HG03095 (cell line): ENCODE measurements around the gene TEX36.
"Not testable (repeated sequence)": the region's sequence is repeated elsewhere in the genome, so short reads cannot be mapped to it uniquely, and the experiment has no call there.

Experiments
- ATAC-seq: cut with Tn5 transposase; IDR thresholded peaks from one replicate; pipeline ENCODE4 v1.9.1; 2021; ENCODE audit warnings: moderate library complexity; ENCODE audit not compliant: unreplicated experiment

Gene TEX36, protein sequence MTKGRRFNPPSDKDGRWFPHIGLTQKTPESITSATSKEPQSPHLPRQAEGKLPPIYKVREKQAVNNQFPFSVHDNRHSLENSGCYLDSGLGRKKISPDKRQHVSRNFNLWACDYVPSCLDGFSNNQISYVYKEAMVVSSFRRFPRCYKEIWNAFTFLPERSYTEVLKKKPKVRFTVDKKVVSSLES

DNA sequence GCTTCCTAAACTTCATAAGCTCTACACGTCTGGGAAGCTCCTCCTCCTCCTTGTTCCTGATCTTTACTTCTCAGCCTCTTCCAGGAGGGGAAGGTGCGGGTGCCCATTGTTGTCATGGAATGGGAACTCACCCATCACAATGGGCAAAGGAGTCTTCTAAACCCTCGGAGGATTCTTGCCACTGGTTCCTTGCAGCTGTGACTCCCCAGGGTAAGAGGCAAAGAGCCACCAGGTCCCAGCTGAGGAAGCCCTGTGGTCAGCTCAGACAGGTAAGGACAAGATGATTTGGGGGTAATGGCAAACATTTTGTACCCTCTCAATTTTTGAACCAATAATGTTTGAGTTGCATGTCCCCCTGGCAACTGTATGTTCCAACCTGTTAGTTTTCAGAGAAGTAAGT lies at the start of gene TEX36:
TSS of gene TEX36 (minus strand) at position 101 of the 400 bp plus-strand sequence. CDS start 174 bp downstream, outside the sequence.
- ATAC-seq: no peak

DNA sequence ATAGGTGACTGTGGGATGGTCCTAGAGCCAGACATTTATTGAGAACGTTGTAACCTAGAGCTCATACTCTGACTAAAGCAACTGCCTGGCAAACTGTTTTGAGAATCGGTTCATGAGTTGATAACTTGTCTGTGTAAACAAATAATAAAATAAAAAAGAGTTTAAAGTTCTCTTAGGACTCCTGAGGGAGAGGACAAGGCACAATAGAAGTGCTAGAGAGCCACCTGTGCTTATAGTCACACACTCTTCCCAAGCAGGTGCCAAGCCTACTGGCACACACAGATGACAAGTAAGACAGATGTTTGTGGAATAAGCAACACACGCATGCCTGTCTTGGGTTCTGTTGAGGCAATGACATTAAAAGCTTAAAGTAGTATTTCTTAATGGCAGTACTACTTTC lies 44.5 kb upstream of the TEX36 start:
- ATAC-seq: no peak

DNA sequence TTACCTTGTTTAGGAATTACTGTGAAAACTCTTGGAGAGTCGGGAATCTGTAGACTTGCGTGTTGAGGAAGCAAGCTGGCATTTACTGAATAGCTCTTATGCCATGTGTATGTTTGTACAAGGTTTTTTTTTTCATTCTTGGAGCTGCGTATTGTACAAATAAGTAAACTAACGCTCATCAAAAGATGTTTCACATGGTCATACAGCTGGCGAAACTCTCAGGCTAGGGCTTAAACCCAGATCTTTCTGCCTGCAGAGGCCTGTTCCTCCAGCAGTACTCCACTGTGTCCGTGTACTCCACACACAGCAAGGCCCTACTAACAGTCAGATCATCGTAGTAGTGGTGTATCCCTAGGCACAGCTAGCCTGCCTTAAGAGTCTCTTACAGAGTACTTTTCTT lies 44.0 kb upstream of the TEX36 start:
- ATAC-seq: no peak

DNA sequence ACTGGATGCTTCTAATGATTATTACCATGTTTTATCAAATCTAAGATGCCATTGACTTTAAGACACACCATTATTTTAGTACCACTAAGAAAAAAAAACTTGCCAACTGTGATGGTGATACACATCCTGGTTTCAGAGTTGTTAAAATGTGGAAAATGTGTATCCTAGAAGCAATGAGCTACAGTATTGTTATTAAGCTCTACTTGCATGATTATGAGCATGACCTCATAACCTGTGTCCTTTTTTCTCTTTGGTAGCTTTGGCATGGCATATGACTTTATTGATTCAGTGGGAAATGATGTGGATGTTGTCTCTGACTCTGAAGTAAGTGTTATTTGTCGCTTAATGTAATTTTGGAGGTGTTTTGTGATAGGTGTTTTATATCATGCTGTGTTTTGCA lies 39.8 kb upstream of the TEX36 start:
- ATAC-seq: no peak

DNA sequence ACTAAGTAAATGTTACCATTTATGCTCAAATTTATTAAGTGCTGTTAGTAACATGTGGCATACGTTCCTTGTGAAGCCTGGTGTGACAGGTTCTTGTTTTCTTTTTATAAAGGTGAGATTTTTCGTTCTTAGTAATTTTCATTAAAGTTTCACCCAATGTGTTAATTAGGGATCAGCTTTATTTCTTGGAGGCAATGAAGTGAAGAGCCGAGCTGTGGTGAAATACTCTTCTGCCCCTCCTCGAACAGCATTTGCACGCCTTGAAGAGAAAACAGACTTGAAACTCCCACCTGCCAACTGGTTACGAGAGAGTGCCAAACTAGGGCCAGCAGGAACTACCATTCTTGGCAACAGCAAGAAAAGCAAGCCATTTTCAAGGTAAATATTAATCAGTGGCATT lies 38.1 kb upstream of the TEX36 start:
- ATAC-seq: no peak

DNA sequence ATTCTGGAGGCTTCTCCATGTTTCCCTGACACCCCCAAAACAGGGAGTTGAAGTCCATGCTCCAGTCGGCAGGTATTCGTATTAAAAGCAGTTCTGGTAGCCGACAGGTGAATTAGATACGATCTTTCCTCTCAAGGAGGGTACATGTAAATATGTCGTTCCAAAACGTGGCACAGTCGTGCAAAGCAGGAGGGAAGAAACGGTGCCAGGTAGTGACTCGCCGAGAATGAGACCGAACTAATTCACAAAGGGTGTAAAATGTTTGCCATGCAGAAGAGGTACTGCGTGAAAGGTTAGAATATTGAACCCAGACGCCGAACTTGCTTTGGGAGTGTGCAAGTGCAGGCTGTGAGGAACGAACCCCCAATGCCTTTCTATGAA lies 37.0 kb upstream of the TEX36 start:
- no peak for ATAC-seq

DNA sequence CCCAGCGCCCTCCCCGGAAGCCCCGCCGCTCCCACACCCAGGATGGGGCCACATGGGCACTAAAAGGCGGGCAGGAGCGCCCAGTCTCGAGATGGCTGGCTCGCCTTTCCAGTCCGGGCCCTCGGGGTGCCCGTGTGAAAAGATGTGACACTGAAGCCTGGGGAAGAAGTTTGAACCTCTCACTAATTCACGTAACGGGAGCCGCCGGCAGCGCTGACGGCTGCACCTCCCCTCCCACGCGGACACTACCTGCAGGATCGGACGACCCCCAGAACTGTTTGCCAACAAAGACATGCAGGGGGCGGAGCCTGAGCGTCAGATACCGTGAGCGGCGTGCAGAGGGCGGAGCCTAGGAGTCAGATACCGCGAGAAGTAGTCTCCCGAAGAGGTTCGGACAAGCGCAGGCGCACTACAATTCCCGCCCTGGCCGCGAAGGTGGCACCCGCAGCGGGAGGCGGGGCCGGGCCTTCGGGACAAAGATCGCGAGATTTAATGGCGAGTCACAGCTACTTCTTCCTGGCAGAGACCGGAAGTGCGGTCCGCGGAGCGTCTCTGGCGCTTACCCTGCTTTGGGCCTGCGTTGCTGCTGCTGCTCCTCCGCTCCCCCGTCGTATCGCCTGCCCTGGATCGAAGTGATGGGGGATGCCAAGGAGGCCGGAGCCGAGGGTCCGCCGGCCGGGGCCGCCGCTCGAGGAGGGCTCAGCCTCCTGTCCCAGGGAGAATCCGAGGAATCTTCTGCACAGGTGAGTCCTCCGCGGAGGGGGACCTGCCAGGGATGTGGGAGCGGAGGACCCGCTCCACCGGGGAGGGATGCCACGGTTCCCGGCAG lies 36.4 kb upstream of the TEX36 start, which contains the start of gene EDRF1:
TSS of gene EDRF1 (plus strand) at position 537 of the 829 bp plus-strand sequence. CDS start at position 636, 99 bp downstream.
- peak; percentile 93 for ATAC-seq

DNA sequence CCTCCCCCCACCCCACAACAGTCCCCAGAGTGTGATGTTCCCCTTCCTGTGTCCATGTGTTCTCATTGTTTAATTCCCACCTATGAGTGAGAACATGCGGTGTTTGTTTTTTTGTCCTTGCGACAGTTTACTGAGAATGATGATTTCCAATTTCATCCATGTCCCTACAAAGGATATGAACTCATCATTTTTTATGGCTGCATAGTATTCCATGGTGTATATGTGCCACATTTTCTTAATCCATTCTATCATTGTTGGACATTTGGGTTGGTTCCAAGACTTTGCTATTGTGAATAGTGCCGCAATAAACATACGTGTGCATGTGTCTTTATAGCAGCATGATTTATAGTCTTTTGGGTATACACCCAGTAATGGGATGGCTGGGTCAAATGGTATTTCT lies 31.8 kb upstream of the TEX36 start:
- ATAC-seq: not testable (repeated sequence)

DNA sequence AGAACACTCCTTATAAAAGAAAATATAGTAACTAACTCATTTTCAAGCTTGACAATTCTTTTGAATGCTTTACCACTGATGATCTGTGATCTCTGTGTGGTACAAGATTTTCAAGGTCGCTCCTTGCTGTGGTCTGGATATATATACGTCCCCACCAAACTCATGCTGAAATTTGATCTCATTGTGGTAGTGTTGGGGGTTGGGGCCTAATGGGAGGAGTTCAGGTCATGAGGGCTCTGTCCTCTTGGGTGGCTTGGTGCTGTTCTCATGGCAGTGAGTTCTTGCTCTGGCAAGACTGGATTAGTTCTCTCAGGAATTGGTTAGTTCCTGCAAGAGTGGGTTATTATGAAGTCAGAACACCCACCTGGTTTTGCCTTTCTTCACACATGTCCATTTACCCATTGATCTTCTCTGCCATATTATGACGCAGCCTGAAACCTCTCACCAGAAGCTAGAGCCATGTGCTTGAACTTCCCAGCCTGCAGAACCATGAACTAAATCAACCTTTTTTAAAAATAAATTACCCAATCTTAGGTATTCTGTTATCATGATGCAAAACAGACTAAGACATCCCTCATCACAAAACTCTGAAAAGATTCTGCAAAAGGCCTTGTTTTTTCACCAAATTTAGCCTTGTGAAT lies 28.3 kb upstream of the TEX36 start:
- no peak for ATAC-seq

DNA sequence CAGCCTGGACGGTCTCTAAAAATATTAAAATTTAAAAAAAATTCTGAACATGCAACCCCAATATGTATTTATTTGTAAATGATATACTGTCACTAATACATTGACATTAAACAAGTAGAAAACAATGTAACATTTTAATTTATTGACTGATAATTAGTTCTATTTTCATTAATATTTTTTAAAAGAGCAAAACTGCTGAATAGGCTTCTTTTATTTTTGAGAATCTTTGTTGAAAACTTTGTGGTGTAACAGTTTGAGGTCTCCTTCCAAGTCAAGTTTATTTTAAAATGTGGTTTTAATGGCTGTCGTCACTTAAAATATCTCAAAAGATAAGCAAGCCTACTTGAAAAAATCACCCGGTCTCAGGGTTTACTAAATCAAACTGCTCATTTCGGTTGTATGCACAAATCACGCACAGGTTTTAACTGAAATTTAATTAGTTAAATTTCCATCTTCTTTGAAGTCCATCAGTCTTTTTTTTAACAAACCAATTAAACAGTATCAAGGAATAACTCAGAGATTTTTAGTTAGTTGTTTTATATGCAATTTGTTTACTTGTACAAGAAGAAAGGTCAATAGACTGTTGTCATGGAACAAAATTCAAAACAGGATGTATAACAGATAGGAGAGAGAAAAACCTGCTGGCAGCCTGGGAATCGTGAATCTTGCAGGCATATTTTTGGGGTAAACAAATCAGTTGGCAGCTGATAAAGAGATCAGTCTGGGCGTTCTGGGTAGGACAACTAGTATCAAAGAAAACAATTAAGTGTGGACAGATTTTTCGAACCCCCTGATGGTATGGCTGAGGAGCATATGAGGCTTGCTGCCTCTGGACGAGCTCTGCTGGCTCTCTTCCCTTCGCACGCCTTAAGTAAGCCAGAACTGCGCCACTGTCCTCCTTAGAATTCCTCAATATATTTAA lies 26.9 kb upstream of the TEX36 start:
- no peak for ATAC-seq

DNA sequence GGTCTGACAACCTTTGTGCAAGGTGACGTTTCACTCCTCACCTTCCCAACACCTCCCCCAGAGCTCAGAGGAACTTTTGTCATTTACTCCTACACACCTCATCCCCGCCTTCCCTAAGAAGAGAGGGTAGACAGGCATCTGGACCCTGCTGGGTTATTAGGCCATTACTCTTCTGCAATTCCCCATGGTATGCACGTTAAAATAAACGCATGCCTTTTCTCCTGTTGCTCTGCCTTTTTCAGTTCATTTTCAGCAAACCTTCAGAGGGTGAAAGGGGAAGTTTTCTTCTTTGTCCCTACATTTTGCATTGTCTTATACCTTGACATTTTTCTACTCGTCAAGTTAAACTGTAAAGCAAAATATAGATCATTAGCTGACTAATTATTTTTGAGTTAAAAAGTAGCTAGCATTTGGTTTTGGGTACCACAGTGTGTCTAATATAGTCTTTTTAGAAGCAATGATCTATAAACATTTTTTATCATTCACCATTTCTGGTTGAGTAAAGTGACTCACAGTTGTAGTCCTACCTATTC lies 26.1 kb upstream of the TEX36 start:
- ATAC-seq: no peak

DNA sequence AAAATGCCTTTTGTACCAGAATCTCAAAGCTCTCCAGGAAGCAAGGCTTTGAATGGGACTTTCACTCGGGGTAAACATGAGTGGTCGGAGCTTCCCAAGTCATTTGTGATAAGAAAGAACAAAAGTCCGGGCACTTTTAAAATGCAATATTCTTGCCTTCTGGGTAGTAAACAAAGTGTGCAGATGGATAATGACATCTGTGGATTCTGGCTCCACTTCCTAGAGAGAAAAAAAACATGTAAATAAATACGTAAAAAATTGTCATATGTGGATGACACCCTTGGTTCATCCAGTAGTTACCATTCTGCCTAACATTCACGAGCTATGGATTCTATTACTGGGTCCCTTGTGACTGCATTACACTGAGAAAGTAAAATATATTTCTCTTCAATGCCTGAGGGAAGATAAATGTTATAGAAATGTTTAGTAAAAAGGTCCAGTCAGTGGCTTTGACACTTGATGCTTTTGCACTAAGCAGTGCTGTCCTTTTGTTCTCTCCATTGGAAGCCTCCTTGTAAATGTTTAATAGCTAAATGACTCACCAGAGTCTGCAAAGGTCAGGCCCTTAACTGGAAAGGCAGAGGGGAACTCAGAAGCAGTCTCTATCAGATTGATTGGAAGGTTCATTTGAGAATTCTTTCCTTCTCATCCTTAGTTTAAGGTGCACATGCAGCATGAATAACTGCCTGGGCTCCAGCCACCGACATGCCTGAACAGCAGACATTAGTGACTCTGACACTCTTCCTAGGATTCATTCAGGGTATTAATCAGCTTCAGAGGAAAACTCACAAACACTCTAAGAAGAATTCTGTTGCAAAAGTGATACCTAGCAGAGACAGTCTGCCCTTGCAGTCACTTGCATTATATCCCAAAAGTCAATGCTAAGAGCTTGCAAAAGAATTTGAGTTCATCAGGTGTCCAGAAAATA lies 24.8 kb upstream of the TEX36 start:
- peak; percentile 58 for ATAC-seq

DNA sequence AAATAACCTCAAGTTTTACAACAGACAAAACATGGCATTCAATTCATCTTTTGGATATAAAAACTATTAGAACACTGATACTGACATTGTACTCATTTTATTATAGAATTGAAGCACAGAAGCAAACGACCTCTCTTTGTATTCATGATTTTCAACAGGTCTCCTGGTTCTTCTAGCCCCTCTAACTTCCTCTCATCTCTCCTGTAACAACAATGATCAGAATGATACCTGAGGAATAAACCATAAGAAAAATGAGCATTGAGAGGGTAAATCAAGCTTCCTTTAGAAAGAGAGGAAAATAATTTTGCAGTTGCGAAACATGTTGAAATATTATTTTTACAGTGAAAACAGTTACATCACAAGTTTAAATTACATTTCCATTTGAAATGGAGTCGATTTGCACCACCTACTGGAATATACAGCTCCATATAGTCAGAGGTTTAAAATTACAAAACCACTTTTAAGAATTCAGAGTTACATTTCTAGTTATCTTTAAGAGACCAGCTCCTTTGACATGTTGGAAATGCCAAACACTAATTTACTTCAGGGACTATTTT lies 17.5 kb upstream of the TEX36 start:
- no peak for ATAC-seq

DNA sequence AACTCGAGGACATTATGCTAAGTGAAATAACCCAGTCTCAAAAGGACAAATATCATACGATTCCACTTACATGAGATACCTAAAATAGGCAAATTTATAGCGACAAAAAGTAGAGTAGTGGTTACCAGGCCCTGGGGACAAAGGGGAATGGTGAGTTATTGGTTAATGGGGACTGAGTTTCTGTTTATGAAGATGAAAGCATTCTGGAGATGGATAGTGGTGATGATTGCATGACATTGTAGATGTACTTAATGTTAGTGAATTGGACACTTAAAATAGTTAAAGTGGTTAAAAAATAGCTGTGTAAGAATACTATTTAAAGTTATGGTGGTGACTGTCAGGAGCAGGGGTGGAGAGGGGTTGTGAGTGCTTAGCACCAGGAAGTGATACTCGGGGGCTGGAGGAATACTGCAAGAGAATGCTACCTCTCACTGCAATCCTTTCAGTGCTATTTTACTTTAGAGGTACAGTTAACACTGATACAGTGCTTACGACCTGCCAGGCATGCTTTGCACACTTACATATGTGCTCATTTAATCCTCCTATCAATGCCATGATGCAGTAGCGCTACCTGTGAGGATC lies 16.7 kb upstream of the TEX36 start:
- ATAC-seq: no peak

DNA sequence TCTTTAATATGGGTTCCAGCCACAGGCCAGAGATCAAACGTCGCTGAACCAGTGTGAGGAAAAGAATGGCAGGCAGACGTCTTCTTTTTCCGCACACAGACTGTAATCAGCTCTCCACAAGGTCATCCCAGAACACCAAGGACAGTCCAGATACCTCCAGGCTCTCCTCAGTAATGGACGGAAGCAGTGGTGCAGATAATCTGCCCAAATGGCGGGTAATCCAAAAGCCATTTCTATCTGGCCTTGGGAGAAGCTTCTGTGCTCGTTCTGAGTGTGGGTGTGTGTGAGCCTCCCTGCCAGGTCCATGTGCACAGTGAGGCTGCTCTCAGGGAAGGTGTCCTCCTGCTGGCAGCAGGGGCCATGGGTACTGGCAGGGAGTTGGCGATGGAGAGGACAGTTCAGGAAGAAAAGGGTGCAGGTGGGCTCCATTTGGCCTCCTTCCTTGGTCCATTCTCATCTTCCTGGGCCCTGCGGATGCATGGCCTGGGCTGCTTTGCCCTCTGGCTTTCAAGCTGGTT lies 15.6 kb upstream of the TEX36 start:
- ATAC-seq: no peak

DNA sequence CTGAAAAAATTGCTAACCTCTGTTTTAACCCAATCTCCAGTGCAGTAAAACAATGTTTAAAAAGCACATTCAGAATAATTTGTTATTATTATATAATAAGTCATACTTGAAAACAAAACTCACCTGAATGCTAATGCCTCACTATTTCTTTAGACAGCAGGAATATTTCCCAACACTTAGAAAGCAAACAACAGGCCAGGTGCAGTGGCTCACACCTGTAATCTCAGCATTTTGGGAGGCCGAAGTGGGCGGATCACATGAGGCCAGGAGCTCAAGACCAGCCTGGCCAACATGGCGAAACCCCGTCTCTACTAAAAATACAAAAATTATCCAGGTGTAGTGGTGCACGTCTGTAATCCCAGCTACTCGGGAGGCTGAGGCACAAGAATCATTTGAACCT lies 13.9 kb upstream of the TEX36 start:
- not testable (repeated sequence) for ATAC-seq

DNA sequence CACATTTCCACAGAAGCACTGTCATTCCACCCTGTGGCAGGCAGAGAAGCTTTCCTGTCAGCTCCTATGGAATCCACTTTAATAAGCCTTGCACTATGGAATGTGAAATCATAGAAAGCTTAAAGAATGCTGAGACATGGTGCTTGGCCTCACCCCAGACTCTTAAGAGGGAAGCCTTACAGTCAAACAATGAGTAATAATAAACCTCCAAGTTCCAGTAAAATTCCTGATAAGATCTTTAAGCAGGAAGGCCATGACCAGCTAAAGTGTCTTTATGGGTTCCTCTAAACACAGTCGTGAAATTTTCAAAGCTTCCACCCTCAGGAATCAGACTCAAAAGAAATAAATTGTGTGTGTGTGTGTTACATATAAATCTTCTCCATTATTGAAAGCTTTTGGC lies 11.9 kb upstream of the TEX36 start:
- no peak for ATAC-seq

DNA sequence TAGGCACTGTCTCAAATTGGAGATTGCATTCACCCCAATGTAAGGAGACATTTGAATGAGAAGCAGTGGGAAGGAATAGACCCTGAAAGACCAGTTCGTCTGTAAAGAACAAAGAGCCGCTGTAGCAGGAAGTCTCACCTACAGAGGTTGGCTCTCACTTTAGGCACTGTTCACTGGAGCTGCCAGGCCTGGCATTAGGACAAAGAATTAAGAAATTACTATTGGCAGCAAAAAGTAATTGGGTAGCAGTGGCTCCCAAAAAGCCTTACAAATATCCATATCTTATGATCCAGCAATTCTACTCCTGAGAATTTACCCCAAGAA lies 10.5 kb upstream of the TEX36 start:
- ATAC-seq: no peak
